ENCODE measurements around the gene CD2. TPM values are rescaled to one million over a fixed set of nuclear protein-coding genes. Genes with fewer than 3 reads are reported as not detected.

CD2 gene
- total RNA-seq, 1 donor from 2014 or later = 0.35 TPM

DNA sequence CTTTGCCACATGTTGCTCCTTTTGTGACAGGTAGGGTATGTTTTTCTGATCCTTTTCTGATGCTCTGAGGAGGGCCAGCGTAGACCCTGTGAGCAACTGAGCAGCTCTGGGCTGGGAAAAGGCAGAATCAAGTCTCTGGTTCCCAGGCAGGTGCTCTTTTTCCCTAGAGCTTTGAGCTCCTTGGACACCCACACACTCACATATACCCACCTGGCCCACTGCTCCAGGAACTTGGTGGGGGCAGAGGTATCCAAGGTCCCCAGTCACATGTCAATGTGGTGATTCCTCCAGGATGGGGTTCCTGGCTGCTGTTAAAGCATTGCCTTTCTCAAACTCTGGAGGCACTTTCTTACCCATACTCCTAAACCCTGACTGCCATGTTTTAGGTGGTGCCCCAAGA is 5.4 kb downstream of the CD2 start:
- no peaks in the 10 kb centered on the region for H3K27me3 Mint-ChIP-seq
- CTCF ChIA-PET = no interaction called here
- H3K4me1 Mint-ChIP-seq = no peaks in the 10 kb centered on the region

DNA sequence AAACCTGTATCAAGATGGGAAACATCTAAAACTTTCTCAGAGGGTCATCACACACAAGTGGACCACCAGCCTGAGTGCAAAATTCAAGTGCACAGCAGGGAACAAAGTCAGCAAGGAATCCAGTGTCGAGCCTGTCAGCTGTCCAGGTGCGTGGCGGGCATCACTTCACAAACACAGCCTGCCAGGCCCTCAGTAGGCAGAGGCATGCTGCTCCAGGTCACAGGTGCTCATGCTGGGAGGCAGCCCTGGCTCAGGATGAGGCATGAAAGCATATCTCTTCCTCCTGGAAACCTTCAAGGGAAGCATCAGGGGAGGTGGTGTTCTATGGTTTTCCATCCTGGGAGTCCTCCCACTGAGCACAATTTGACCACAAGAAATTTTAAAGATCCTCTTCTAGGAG is 6.3 kb downstream of the CD2 start:
- H3K36me3 Mint-ChIP-seq (ENCODE audit: low read depth) = no peaks in the 10 kb centered on the region
- CTCF ChIA-PET = no interaction called here

More for the DNA sequence above, 5.4 kb downstream of the CD2 start:
- no peaks in the 10 kb centered on the region for H3K36me3 Mint-ChIP-seq (ENCODE audit: low read depth)
- POLR2A ChIA-PET = no interaction called here
- no peak for DNase-seq
- TF ChIP-seq, protein P1, sequence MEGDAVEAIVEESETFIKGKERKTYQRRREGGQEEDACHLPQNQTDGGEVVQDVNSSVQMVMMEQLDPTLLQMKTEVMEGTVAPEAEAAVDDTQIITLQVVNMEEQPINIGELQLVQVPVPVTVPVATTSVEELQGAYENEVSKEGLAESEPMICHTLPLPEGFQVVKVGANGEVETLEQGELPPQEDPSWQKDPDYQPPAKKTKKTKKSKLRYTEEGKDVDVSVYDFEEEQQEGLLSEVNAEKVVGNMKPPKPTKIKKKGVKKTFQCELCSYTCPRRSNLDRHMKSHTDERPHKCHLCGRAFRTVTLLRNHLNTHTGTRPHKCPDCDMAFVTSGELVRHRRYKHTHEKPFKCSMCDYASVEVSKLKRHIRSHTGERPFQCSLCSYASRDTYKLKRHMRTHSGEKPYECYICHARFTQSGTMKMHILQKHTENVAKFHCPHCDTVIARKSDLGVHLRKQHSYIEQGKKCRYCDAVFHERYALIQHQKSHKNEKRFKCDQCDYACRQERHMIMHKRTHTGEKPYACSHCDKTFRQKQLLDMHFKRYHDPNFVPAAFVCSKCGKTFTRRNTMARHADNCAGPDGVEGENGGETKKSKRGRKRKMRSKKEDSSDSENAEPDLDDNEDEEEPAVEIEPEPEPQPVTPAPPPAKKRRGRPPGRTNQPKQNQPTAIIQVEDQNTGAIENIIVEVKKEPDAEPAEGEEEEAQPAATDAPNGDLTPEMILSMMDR (IDR thresholded peaks at IDR 0.05) = no peak
- intact Hi-C loops (cut with micrococcal nuclease) = no loop called here
- H3K4me3 Mint-ChIP-seq = no peak overlapping the region
- no peak for ATAC-seq (ENCODE audit: low read depth)
- no peaks in the 10 kb centered on the region for H3K9me3 Mint-ChIP-seq
- no peak overlapping the region for H3K27ac Mint-ChIP-seq

DNA sequence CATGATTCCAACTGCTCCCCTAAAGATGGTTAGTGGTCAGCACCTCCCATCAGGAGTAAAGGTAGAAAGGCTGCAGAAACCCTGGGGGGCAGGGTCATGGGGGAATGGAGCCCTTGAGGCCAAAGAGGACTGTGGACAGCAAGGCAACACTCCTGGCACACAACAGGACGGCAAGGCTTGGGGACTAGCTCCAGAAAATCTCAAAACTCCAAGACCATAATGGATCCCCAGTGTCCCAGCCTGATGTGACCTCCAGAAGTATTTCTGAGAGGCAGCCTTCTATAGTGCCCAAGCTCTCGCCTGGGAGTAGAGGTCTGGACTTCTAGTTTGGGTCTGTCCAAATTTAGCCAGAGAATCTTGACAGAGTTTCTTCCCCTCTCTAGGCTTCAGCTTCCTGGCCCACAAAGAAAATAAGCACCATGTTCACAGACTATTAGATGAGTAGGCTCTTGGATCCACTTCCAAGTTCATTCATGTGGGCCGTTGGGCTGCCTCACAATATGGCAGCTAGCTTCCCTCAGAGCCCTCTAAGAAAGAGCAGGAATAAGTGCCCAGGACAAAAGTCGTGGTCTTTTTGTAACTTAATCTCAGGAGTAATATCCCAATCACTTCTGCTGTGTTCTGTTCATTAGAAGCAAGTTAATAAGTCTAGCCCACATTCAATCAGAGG is 6.9 kb downstream of the CD2 start:
- H3K9me3 Mint-ChIP-seq = no peaks in the 10 kb centered on the region
- no peak for DNase-seq
- ChIA-PET CTCF (no interaction called here), POLR2A (no interaction called here)
- no peak overlapping the region for H3K4me3 Mint-ChIP-seq
- TF ChIP-seq, protein P1 (IDR thresholded peaks at IDR 0.05) = no peak
- intact Hi-C loops (cut with micrococcal nuclease) = no loop called here
- ATAC-seq (ENCODE audit: low read depth) = no peak
- H3K4me1 Mint-ChIP-seq = no peaks in the 10 kb centered on the region
- no peaks in the 10 kb centered on the region for H3K36me3 Mint-ChIP-seq (ENCODE audit: low read depth)
- H3K27ac Mint-ChIP-seq = no peak overlapping the region
- no peaks in the 10 kb centered on the region for H3K27me3 Mint-ChIP-seq

More for the DNA sequence above, 6.3 kb downstream of the CD2 start:
- H3K4me1 Mint-ChIP-seq = no peaks in the 10 kb centered on the region
- TF ChIP-seq, protein P1 (IDR thresholded peaks at IDR 0.05) = no peak
- POLR2A ChIA-PET = no interaction called here
- no peak for DNase-seq
- H3K4me3 Mint-ChIP-seq = no peak overlapping the region
- no peak overlapping the region for H3K27ac Mint-ChIP-seq
- no peaks in the 10 kb centered on the region for H3K9me3 Mint-ChIP-seq
- no peaks in the 10 kb centered on the region for H3K27me3 Mint-ChIP-seq
- ATAC-seq (ENCODE audit: low read depth) = no peak
- intact Hi-C loops (cut with micrococcal nuclease) = no loop called here

DNA sequence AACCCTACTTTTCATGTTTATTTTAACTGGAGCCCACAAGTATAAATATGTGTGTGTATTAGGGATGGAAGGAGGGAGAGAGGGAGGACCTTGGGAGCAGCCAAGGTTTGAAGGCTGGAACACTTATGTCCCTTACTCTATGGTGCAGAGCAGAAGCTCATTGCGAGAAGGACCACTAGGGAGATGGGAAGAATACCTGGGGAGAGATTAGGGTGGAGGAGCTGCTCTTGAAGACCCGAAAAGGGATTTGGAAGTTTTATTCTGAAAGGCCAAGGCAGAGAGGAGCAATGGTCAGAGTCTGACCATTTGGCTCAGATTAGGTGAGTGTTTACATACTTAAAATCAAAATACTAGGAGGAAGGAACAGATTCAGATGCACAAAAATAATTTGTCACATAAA is 8.1 kb downstream of the CD2 start:
- Mint-ChIP-seq H3K4me3 (no peak overlapping the region), H3K27me3 (no peaks in the 10 kb centered on the region), H3K9me3 (no peaks in the 10 kb centered on the region), H3K36me3 (ENCODE audit: low read depth) (no peaks in the 10 kb centered on the region), H3K27ac (no peak overlapping the region), H3K4me1 (no peaks in the 10 kb centered on the region)
- CTCF ChIA-PET = no interaction called here
- intact Hi-C loops (cut with micrococcal nuclease) = no loop called here
- DNase-seq (no peak), ATAC-seq (ENCODE audit: low read depth) (no peak)
- TF ChIP-seq, protein P1 (IDR thresholded peaks at IDR 0.05) = no peak
- POLR2A ChIA-PET = no interaction called here

DNA sequence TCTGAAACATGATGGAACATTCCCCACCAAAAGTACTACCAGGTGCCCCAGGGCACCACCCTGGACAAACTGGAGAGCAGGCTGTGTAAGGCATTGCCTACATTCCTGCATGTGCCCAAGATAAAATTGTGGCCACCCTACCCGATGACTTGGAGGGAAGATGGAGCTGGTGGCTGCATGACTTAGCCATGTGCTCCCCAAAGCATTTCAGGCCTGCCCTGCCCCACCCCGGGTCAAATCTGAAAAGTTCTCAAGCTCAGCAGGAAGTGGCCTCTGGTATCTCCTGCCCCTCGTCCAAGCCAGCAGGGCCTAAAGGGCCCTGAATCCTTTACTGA is 8.5 kb downstream of the CD2 start:
- ATAC-seq (ENCODE audit: low read depth) (no peak), DNase-seq (no peak)
- ChIA-PET CTCF (no interaction called here), POLR2A (no interaction called here)
- H3K36me3 Mint-ChIP-seq (ENCODE audit: low read depth) = no peaks in the 10 kb centered on the region
- H3K9me3 Mint-ChIP-seq = no peaks in the 10 kb centered on the region
- H3K27me3 Mint-ChIP-seq = no peaks in the 10 kb centered on the region
- H3K4me3 Mint-ChIP-seq = no peak overlapping the region
- no peaks in the 10 kb centered on the region for H3K4me1 Mint-ChIP-seq
- no peak overlapping the region for H3K27ac Mint-ChIP-seq
- intact Hi-C loops (cut with micrococcal nuclease) = no loop called here
- TF ChIP-seq, protein P1 (IDR thresholded peaks at IDR 0.05) = no peak

Measured in activated B cell treated with CpG ODN at 0.5 μM for 24 hours (primary cell).